Cerebellar cortex (tissue), 1 donor: ENCODE measurements around the gene IL22RA1.

Experiments used
- DNase-seq: peaks from one replicate; pipeline ENCODE4 v3.0.0-alpha.2; 2015; ENCODE audit warnings: low spot score

The IL22RA1 gene

DNA sequence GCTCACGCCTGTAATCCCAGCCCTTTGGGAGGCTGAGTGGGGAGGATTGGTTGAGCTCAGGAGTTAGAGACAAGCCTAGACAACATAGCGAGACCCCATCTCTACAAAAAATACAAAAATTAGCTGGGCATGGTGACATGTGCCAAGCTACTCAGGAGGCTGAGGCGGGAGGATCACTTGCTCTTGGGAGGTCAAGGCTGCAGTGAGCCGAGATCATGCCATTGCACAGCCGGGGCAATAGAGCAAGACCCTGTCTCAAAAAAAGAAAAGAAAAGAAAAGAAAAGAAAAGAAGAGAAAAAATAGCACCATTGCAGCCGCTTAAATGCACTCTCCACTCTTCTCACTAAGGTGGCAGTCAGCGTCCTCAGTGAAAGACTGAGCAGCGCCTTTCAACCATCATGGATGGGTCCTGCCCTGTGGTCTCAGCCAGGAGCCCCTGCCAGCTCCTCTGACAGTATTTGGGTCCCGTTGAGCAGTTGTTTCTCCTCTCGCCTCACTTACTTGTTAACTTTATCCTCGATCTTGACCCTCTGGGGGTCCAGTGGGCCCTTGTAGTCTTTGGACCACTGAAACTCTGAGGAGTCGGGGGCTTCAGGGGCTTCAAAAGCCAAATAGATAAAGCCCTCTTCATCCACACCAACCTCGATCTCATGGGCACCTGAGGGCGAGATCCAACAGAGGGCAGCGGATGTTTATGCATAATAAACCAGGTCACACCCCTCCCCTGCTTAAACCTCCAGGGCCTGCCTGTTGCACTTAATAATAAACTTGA lies 67.9 kb downstream of the IL22RA1 start:
- no peak for DNase-seq

DNA sequence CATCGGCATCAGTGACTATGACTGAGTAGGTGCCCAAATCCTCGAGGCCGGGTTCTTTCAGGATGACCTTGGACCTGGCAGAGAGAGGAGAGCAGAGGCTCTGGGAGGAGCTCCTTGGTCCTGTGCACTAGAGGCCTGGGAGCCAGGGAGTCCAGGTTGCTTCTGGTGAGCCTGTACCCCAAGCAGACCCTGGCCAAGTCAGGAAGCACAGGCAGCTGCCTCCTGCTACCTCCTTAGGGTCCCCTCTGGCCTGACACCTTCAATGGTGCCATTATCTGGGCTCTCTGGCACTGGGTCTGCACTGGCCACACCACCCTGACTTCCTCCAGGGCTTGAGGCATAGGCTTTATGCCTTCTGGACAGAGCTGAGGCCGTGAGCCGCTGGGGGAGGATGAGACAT lies 68.7 kb downstream of the IL22RA1 start:
- DNase-seq, result no peak

DNA sequence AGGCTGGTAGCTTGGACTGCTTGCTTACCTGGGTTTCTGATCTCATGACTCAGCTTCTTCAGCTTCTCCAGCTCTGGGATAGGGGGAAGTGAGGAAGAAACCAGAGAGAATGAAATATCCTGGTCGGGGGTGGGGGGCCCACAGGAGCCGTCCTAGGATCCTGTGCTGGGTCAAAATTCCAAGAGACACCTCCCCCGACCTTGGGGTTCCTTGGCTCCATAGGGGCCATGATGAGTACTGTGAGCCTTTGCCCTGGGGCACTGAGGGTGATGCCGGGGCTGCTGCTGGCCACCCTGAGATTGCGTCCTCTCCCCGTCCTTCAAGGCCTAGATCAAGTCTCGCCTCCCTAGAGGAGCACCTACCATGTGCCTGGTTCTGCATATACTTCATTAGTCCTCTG lies 71.0 kb downstream of the IL22RA1 start:
- DNase-seq, result no peak

DNA sequence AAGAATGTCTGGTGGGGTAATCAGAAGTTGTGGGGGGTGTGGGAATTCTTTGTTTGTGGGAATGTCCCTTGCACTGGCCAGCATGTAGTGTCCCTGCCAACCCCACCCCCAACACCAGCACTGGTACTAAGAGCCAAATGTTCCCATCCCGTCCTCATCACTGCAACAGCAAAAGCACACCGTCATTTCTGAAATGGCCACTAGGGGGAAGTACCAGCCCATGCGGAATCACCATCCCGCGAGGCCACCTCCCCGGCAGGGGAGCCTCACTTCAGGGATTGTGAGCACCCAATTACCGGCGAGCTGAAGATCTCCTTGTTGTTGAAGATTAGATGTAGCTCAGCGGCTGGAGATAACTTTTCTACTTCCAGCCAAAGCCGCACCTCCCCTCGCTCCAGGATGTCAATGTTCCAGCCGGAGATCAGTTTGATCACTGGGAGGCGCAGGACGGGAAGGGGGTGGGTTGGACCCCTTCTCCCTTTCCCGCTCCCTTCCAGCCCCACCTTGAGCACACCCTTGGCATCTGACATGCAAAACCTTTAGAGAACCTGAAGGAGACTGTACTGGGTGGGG lies 72.0 kb downstream of the IL22RA1 start:
- DNase-seq, result peak; percentile 80

DNA sequence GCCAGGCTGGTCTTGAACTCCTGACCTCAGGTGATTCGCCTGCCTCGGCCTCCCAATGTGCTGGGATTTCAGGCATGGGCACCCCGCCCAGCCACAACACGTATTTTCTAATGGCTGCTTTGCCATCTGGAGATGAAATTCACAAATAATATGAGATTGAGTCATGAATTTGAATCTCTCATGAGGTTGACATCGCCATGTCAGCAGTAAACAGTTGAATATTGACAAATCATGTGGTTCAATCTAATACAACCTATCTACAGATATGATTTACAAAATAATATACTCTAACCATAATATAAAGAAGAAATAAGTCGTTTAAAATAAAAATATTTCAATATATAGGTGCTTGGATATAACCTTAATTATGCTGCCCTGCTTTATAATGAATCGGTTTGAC lies 73.1 kb downstream of the IL22RA1 start:
- DNase-seq, result no peak
